NT2/D1 (cell line): Measurements from ENCODE around the gene NLK.
"Not testable (repeated sequence)": the region's sequence is repeated elsewhere in the genome, so short reads cannot be mapped to it uniquely, and the experiment has no call there.

ENCODE experiments used
- DNase-seq: peaks from one replicate; pipeline ENCODE4 v3.0.0-alpha.2; 2011; ENCODE audit warnings: low read depth, low spot score
- H3K27me3 ChIP-seq: 2 replicates; pipeline ENCODE4 v1.6.0; 2011; ENCODE audit warnings: mild to moderate bottlenecking; ENCODE audit not compliant: insufficient read length, insufficient read depth
- H3K36me3 ChIP-seq: 2 replicates; pipeline ENCODE4 v1.6.1; 2011; ENCODE audit warnings: mild to moderate bottlenecking, low read length, mixed read lengths; ENCODE audit not compliant: insufficient read depth, insufficient read length
- H3K4me1 ChIP-seq: 2 replicates; pipeline ENCODE4 v1.5.1; 2011; ENCODE audit not compliant: insufficient read depth, insufficient read length
- H3K4me3 ChIP-seq: 2 replicates; pipeline ENCODE4 v1.5.1; 2011; ENCODE audit warnings: low read depth; ENCODE audit not compliant: insufficient read length
- H3K9ac ChIP-seq: 2 replicates; pipeline ENCODE4 v1.6.0; 2011; ENCODE audit warnings: low read depth; ENCODE audit not compliant: insufficient read length
- H3K9me3 ChIP-seq: 2 replicates; pipeline ENCODE4 v1.5.1; 2011; ENCODE audit warnings: mild to moderate bottlenecking, low read length; ENCODE audit not compliant: insufficient read depth
- SUZ12 ChIP-seq: IDR thresholded peaks from 2 replicates; pipeline ENCODE4 v1.6.1; 2011; ENCODE audit not compliant: insufficient read length, insufficient read depth; ENCODE audit errors: extremely low read depth
- YY1 ChIP-seq: IDR thresholded peaks from 2 replicates; pipeline ENCODE4 v1.6.1; 2011; ENCODE audit not compliant: insufficient read length, insufficient read depth
- ZNF274 ChIP-seq: IDR thresholded peaks from 2 replicates; pipeline ENCODE4 v1.6.1; 2011; ENCODE audit warnings: mild to moderate bottlenecking, low read depth, low read length

The NLK gene

GRCh38 chr17:28226563-28227315 lies 184.3 kb downstream of the NLK start:
- H3K36me3 ChIP-seq, result no peaks in the 10 kb centered on the region
- H3K9ac ChIP-seq, result peak overlapping the region; percentile 76
- peaks cover 17% of the 10 kb centered on the region for H3K4me1 ChIP-seq
- TF ChIP-seq SUZ12, result no peak
- no peak for TF ChIP-seq ZNF274
- TF ChIP-seq YY1, result no peak
- peaks cover 15% of the 10 kb centered on the region; the same call in 1 of the 2 replicates for H3K9me3 ChIP-seq
- peak overlapping the region; percentile 44 for H3K4me3 ChIP-seq
- DNase-seq, result no peak
- no peaks in the 10 kb centered on the region for H3K27me3 ChIP-seq

DNA sequence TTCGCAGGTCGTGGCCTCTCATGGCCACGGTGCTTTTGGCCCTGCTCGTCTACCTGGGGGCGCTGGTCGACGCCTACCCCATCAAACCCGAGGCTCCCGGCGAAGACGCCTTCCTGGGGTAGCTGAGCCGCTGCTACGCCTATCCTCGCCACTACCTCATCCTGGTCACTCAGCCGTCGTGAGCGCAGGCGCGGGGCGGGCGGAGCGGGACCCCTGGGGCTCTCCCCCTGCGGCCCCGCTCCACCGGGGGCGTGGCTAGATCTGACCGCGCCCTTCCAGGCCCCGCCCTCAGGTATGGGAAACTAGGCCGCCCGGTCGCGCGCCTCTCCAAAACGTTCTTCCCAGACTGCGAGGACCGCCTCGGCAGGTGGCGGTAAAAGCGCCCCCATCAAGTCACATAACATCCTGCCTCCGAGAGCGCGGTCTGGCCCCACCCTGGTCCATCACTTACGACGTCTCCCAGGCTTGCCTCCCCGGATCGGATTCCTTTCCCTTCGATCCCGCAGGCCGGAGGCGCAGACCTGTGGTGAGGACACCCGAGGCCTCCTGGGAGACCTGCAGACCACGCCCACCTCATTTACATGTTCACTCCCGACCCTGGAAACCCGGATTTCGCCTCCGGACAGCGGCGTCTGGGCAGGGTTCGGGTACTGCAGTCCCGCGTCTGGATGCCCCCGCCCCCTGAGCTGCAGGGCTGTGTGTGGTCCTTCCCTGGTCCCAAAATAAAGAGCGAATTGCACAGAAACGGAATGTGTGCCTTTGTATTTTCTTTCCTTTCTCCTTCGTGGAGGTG lies 185.0 kb downstream of the NLK start:
- Histone ChIP-seq H3K4me3 (peak overlapping the region; percentile 64), H3K4me1 (peaks cover 17% of the 10 kb centered on the region), H3K9ac (peak overlapping the region; percentile 85), H3K9me3 (peaks cover 8% of the 10 kb centered on the region; the same call in 1 of the 2 replicates), H3K27me3 (no peaks in the 10 kb centered on the region), H3K36me3 (no peaks in the 10 kb centered on the region)
- TF ChIP-seq SUZ12, result no peak
- no peak for TF ChIP-seq YY1
- TF ChIP-seq ZNF274, result no peak
- peak; percentile 93 for DNase-seq

DNA sequence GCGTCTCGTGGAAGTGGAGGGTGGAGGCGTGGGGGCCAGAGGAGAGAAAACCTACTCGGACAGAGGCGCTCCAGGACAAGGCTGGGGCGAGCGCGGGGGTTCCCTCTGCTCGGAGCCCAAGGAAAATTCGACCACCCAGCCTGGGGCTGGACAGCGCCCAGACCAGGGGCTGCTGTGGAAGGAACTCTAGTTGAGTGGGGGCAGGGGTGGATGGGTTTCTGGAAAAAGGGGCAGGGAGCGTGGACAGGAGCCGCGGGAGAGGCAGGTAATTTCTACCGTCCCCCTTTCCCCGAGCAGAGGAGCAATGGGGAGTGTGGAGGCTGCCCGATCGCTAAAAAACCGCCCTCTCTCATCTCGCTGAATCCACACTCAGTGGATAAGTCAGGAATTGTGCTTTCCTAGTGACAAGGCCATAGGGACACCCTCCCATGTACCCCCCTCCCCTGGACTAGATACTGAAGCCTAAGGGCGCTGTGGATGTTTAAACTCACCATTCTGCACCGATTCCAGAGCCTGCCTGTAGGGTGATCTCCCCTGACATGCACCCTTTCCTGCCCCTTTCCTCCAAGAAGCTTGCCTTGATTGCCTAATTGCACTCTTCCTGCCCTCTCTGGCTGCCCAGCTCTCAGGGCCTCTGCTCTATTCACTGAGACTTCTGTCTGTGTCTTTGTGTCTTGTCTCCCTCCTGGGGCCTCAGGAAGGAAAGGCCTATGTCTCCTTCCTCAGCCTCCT lies 185.8 kb downstream of the NLK start:
- peak overlapping the region; percentile 85 for H3K9ac ChIP-seq
- H3K9me3 ChIP-seq, result peaks cover 4% of the 10 kb centered on the region; the same call in 1 of the 2 replicates
- no peak for DNase-seq
- no peak for TF ChIP-seq SUZ12
- no peak for TF ChIP-seq YY1
- TF ChIP-seq ZNF274, result no peak
- no peaks in the 10 kb centered on the region for H3K27me3 ChIP-seq
- H3K36me3 ChIP-seq, result no peaks in the 10 kb centered on the region
- H3K4me1 ChIP-seq, result peaks cover 17% of the 10 kb centered on the region
- peak overlapping the region; percentile 64 for H3K4me3 ChIP-seq

DNA sequence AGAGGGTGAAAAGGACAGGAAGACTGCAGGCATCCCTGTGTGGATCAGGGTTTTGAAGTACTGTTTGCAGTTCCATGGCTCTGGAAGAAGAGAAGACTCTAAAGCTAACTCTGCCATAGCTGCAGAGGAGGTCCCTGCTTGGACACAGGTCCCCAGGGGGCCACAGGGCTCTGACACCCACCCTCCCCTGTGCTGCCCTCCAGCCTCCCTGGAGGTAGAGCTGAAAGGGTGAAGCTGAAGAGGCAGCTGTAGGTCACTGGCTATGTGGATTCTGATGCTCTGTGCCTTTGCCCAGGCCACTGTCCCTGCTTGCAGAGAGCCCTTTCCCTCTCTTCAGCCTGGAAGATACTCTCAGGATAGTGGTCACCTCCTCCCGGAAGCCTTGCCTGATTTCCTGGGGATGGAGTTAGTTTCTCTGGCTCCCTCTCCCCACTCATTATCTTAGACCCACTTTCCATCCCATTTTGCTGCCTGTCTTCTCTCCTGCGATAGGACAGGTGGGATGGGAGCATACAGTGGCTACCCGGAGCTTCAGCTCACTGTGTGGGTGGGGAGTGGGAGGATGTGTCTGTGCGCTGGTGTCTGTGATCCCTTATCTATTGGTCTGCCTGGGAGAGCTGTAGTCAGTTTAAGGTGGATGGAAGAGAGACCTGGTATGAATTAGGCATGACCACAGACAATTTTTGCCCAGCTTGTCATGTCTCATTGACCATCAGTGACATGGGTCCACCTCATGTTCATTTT lies 186.7 kb downstream of the NLK start:
- Histone ChIP-seq H3K9me3 (peaks cover 4% of the 10 kb centered on the region; the same call in 1 of the 2 replicates), H3K4me3 (no peak overlapping the region), H3K36me3 (no peaks in the 10 kb centered on the region), H3K9ac (peak overlapping the region; percentile 85), H3K27me3 (no peaks in the 10 kb centered on the region), H3K4me1 (peaks cover 17% of the 10 kb centered on the region)
- DNase-seq, result no peak
- TF ChIP-seq ZNF274 (no peak), YY1 (no peak), SUZ12 (no peak)

GRCh38 chr17:28230011-28230410 lies 187.5 kb downstream of the NLK start:
- H3K9me3 ChIP-seq, result peaks cover 4% of the 10 kb centered on the region; the same call in 1 of the 2 replicates
- no peak overlapping the region for H3K4me3 ChIP-seq
- TF ChIP-seq YY1, result no peak
- TF ChIP-seq SUZ12, result no peak
- TF ChIP-seq ZNF274, result no peak
- peaks cover 17% of the 10 kb centered on the region for H3K4me1 ChIP-seq
- no peaks in the 10 kb centered on the region for H3K27me3 ChIP-seq
- no peak for DNase-seq
- no peaks in the 10 kb centered on the region for H3K36me3 ChIP-seq
- no peak overlapping the region for H3K9ac ChIP-seq

GRCh38 chr17:28230607-28231006 lies 188.1 kb downstream of the NLK start:
- H3K4me1 ChIP-seq, result peaks cover 17% of the 10 kb centered on the region
- not testable (repeated sequence) for H3K9ac ChIP-seq, H3K9me3 ChIP-seq, DNase-seq, H3K4me3 ChIP-seq, H3K36me3 ChIP-seq, H3K27me3 ChIP-seq

GRCh38 chr17:28231624-28232023 lies 189.1 kb downstream of the NLK start:
- not testable (repeated sequence) for H3K36me3 ChIP-seq, H3K9me3 ChIP-seq, H3K4me3 ChIP-seq, H3K9ac ChIP-seq, H3K27me3 ChIP-seq, DNase-seq
- H3K4me1 ChIP-seq, result peaks cover 15% of the 10 kb centered on the region

DNA sequence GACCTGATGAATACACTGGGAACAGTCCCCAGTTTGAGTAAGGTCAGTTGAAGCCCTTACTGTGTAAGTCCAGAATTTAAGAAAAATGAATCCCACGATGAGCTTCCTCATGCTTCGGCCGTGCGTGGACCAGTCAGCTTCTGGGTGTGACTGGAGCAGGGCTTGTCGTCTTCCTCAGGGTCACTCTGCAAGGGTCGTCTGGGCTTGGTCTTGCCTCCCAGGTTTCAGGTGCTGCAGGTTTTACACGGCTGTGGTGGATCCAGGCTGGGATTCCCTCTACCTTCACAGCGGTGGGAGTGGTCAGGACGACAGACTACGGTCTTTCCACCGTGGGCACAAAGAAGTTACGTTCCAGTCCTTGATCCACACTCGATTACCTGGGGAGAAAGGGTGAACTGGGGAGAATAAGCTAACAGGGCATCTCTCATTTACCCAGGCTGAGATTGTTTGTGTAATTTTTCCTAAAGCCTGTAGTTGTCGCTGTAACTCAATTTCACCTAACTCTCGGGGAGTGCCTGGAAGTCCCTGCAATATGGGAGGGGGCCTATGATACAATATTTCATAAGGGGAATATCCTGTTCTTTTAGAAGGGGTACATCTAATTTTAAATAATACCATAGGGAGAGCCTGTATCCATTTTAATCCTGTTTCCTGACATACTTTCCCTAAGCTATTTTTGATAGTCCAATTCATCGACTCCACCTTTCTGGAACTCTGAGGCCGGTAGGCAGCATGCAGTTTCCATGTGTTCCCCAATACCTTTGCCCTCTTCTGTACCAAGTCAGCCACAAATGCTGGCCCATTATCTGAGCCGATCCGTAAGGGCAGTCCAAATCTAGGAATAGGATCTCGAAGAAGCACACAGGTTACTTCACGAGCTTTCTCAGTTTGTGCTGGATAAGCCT lies 190.7 kb downstream of the NLK start:
- not testable (repeated sequence) for DNase-seq, H3K9me3 ChIP-seq, H3K4me3 ChIP-seq, H3K9ac ChIP-seq, H3K27me3 ChIP-seq, H3K36me3 ChIP-seq
- peaks cover 15% of the 10 kb centered on the region for H3K4me1 ChIP-seq
